SU-DHL-6 (cell line): ENCODE measurements around the gene SLC30A4.

ENCODE experiments used
- EZH2phosphoT487 ChIP-seq: fragments of 200-600 bp; sonication (generic), shearing (Covaris generic); conservative IDR thresholded peaks from 2 replicates; pipeline ENCODE4 v1.6.1; 2018; ENCODE audit warnings: mild to moderate bottlenecking, antibody characterized with exemption, low read length, moderate library complexity, mixed read lengths
- TF ChIP-seq, protein P1 (sequence below): fragments of 200-600 bp; sonication (generic); IDR thresholded peaks from one replicate; pipeline ENCODE4 v1.5.1; 2017; ENCODE audit warnings: antibody characterized with exemption, mild to moderate bottlenecking, low read length, moderate library complexity; ENCODE audit not compliant: insufficient read depth, poor library complexity, severe bottlenecking

DNA sequence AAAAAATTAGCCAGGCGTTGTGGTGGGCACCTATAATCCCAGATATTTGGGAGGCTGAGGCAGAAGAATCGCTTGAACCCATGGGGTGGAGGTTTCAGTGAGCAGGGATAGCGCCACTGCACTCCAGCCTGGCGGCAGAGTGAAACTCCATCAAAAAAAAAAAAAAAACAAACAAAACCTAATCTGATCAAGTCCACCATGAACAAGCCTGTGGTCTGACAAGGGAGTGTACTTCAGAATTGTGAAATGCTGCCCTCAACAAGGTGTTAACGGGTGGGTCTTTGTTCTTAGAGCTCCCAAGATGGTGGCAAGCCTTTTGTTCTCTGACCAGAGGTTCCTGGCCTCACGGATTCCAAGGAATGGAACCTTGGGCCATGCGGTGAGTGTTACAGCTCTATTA, 24.2 kb upstream of the SLC30A4 start:
- TF ChIP-seq, protein P1, sequence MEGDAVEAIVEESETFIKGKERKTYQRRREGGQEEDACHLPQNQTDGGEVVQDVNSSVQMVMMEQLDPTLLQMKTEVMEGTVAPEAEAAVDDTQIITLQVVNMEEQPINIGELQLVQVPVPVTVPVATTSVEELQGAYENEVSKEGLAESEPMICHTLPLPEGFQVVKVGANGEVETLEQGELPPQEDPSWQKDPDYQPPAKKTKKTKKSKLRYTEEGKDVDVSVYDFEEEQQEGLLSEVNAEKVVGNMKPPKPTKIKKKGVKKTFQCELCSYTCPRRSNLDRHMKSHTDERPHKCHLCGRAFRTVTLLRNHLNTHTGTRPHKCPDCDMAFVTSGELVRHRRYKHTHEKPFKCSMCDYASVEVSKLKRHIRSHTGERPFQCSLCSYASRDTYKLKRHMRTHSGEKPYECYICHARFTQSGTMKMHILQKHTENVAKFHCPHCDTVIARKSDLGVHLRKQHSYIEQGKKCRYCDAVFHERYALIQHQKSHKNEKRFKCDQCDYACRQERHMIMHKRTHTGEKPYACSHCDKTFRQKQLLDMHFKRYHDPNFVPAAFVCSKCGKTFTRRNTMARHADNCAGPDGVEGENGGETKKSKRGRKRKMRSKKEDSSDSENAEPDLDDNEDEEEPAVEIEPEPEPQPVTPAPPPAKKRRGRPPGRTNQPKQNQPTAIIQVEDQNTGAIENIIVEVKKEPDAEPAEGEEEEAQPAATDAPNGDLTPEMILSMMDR: no peak
- no peak for TF ChIP-seq EZH2phosphoT487
